ENCODE data around the gene BEND2. TPM values are rescaled to one million over a fixed set of nuclear protein-coding genes. Genes with fewer than 3 reads are reported as not detected.

Gene BEND2
- total RNA-seq, 2 experiments from 2014 or later: not detected

- ATAC-seq (no peak), DNase-seq (no peak)
- CTCF ChIA-PET: no interaction called here
- no peak overlapping the region for H3K4me3 Mint-ChIP-seq
- no peaks in the 10 kb centered on the region for H3K36me3 Mint-ChIP-seq
- no peaks in the 10 kb centered on the region for H3K4me1 Mint-ChIP-seq
- H3K27me3 Mint-ChIP-seq: no peaks in the 10 kb centered on the region
- H3K27ac Mint-ChIP-seq: no peak overlapping the region
- no peaks in the 10 kb centered on the region for H3K9me3 Mint-ChIP-seq (ENCODE audit: low read depth)
Observed at GRCh38 chrX:18172970-18173369, 47.7 kb downstream of the BEND2 start.

GRCh38 chrX:18170910-18171309 lies 49.8 kb downstream of the BEND2 start:
- H3K4me3 Mint-ChIP-seq: no peak overlapping the region
- CTCF ChIA-PET: no interaction called here
- ATAC-seq (no peak), DNase-seq (no peak)
- H3K27me3 Mint-ChIP-seq: no peaks in the 10 kb centered on the region
- no peaks in the 10 kb centered on the region for H3K4me1 Mint-ChIP-seq
- no peak overlapping the region for H3K27ac Mint-ChIP-seq
- no peaks in the 10 kb centered on the region for H3K9me3 Mint-ChIP-seq (ENCODE audit: low read depth)
- H3K36me3 Mint-ChIP-seq: no peaks in the 10 kb centered on the region

GRCh38 chrX:18166068-18166467 lies 54.6 kb downstream of the BEND2 start:
- no peaks in the 10 kb centered on the region for H3K36me3 Mint-ChIP-seq
- no peaks in the 10 kb centered on the region for H3K4me1 Mint-ChIP-seq
- DNase-seq: no peak
- CTCF ChIA-PET: no interaction called here
- H3K4me3 Mint-ChIP-seq: no peak overlapping the region
- no peaks in the 10 kb centered on the region for H3K9me3 Mint-ChIP-seq (ENCODE audit: low read depth)
- no peaks in the 10 kb centered on the region for H3K27me3 Mint-ChIP-seq
- ATAC-seq: no peak
- no peak overlapping the region for H3K27ac Mint-ChIP-seq

- no peak for ATAC-seq
- Mint-ChIP-seq H3K27ac (no peak overlapping the region), H3K36me3 (no peaks in the 10 kb centered on the region), H3K4me3 (no peak overlapping the region), H3K4me1 (no peaks in the 10 kb centered on the region), H3K9me3 (ENCODE audit: low read depth) (no peaks in the 10 kb centered on the region), H3K27me3 (no peaks in the 10 kb centered on the region)
- no peak for DNase-seq
- CTCF ChIA-PET: no interaction called here
Observed at GRCh38 chrX:18160369-18160768, 60.3 kb downstream of the BEND2 start.

GRCh38 chrX:18158963-18159362 lies 61.7 kb downstream of the BEND2 start:
- H3K36me3 Mint-ChIP-seq: no peaks in the 10 kb centered on the region
- ATAC-seq: no peak
- CTCF ChIA-PET: no interaction called here
- H3K9me3 Mint-ChIP-seq (ENCODE audit: low read depth): no peaks in the 10 kb centered on the region
- no peak overlapping the region for H3K27ac Mint-ChIP-seq
- no peak for DNase-seq
- no peak overlapping the region for H3K4me3 Mint-ChIP-seq
- no peaks in the 10 kb centered on the region for H3K27me3 Mint-ChIP-seq
- H3K4me1 Mint-ChIP-seq: no peaks in the 10 kb centered on the region

- no peaks in the 10 kb centered on the region for H3K27me3 Mint-ChIP-seq
- H3K4me1 Mint-ChIP-seq: no peaks in the 10 kb centered on the region
- CTCF ChIA-PET: no interaction called here
- no peak for DNase-seq
- no peak overlapping the region for H3K27ac Mint-ChIP-seq
- H3K36me3 Mint-ChIP-seq: no peaks in the 10 kb centered on the region
- ATAC-seq: no peak
- H3K9me3 Mint-ChIP-seq (ENCODE audit: low read depth): no peaks in the 10 kb centered on the region
- H3K4me3 Mint-ChIP-seq: no peak overlapping the region
Observed at GRCh38 chrX:18151649-18152048, 69.0 kb downstream of the BEND2 start.

GRCh38 chrX:18151157-18151556 lies 69.5 kb downstream of the BEND2 start:
- H3K27ac Mint-ChIP-seq: no peak overlapping the region
- no peaks in the 10 kb centered on the region for H3K27me3 Mint-ChIP-seq
- no peak for DNase-seq
- H3K4me1 Mint-ChIP-seq: no peaks in the 10 kb centered on the region
- H3K9me3 Mint-ChIP-seq (ENCODE audit: low read depth): no peaks in the 10 kb centered on the region
- ATAC-seq: no peak
- CTCF ChIA-PET: no interaction called here
- no peak overlapping the region for H3K4me3 Mint-ChIP-seq
- H3K36me3 Mint-ChIP-seq: no peaks in the 10 kb centered on the region

- Mint-ChIP-seq H3K4me1 (no peaks in the 10 kb centered on the region), H3K4me3 (no peak overlapping the region), H3K9me3 (ENCODE audit: low read depth) (no peaks in the 10 kb centered on the region), H3K27ac (no peak overlapping the region), H3K36me3 (no peaks in the 10 kb centered on the region), H3K27me3 (no peaks in the 10 kb centered on the region)
- CTCF ChIA-PET: no interaction called here
- DNase-seq: no peak
- no peak for ATAC-seq
Observed at GRCh38 chrX:18149454-18149853, 71.2 kb downstream of the BEND2 start.

- Mint-ChIP-seq H3K4me1 (no peaks in the 10 kb centered on the region), H3K27ac (no peak overlapping the region), H3K4me3 (no peak overlapping the region), H3K9me3 (ENCODE audit: low read depth) (no peaks in the 10 kb centered on the region), H3K36me3 (no peaks in the 10 kb centered on the region), H3K27me3 (no peaks in the 10 kb centered on the region)
- DNase-seq: no peak
- CTCF ChIA-PET: no interaction called here
- no peak for ATAC-seq
Observed at GRCh38 chrX:18146954-18147353, 73.7 kb downstream of the BEND2 start.

- no peaks in the 10 kb centered on the region for H3K27me3 Mint-ChIP-seq
- H3K4me1 Mint-ChIP-seq: no peaks in the 10 kb centered on the region
- no peaks in the 10 kb centered on the region for H3K36me3 Mint-ChIP-seq
- CTCF ChIA-PET: no interaction called here
- DNase-seq: no peak
- no peak overlapping the region for H3K27ac Mint-ChIP-seq
- H3K9me3 Mint-ChIP-seq (ENCODE audit: low read depth): no peaks in the 10 kb centered on the region
- no peak for ATAC-seq
- no peak overlapping the region for H3K4me3 Mint-ChIP-seq
Observed at GRCh38 chrX:18146009-18146408, 74.7 kb downstream of the BEND2 start.

- H3K27me3 Mint-ChIP-seq: no peaks in the 10 kb centered on the region
- H3K9me3 Mint-ChIP-seq (ENCODE audit: low read depth): no peaks in the 10 kb centered on the region
- H3K4me3 Mint-ChIP-seq: no peak overlapping the region
- CTCF ChIA-PET: no interaction called here
- DNase-seq: no peak
- no peak overlapping the region for H3K27ac Mint-ChIP-seq
- no peaks in the 10 kb centered on the region for H3K4me1 Mint-ChIP-seq
- no peak for ATAC-seq
- H3K36me3 Mint-ChIP-seq: no peaks in the 10 kb centered on the region
Observed at GRCh38 chrX:18136816-18137215, 83.9 kb downstream of the BEND2 start.

- no peaks in the 10 kb centered on the region for H3K36me3 Mint-ChIP-seq
- H3K4me3 Mint-ChIP-seq: no peak overlapping the region
- CTCF ChIA-PET: no interaction called here
- H3K27me3 Mint-ChIP-seq: no peaks in the 10 kb centered on the region
- H3K9me3 Mint-ChIP-seq (ENCODE audit: low read depth): no peaks in the 10 kb centered on the region
- DNase-seq (no peak), ATAC-seq (no peak)
- no peaks in the 10 kb centered on the region for H3K4me1 Mint-ChIP-seq
- no peak overlapping the region for H3K27ac Mint-ChIP-seq
Observed at GRCh38 chrX:18133605-18134004, 87.1 kb downstream of the BEND2 start.

- no peaks in the 10 kb centered on the region for H3K9me3 Mint-ChIP-seq (ENCODE audit: low read depth)
- H3K4me3 Mint-ChIP-seq: no peak overlapping the region
- H3K27ac Mint-ChIP-seq: no peak overlapping the region
- H3K27me3 Mint-ChIP-seq: no peaks in the 10 kb centered on the region
- no peaks in the 10 kb centered on the region for H3K4me1 Mint-ChIP-seq
- H3K36me3 Mint-ChIP-seq: no peaks in the 10 kb centered on the region
- CTCF ChIA-PET: no interaction called here
- ATAC-seq (no peak), DNase-seq (no peak)
Observed at GRCh38 chrX:18129690-18130089, 91.0 kb downstream of the BEND2 start.

GRCh38 chrX:18126971-18127370 lies 93.7 kb downstream of the BEND2 start:
- ATAC-seq (no peak), DNase-seq (no peak)
- Mint-ChIP-seq H3K4me3 (no peak overlapping the region), H3K27me3 (no peaks in the 10 kb centered on the region), H3K36me3 (no peaks in the 10 kb centered on the region), H3K4me1 (no peaks in the 10 kb centered on the region), H3K27ac (no peak overlapping the region), H3K9me3 (ENCODE audit: low read depth) (no peaks in the 10 kb centered on the region)
- CTCF ChIA-PET: no interaction called here

GRCh38 chrX:18119856-18120255 lies 100.8 kb downstream of the BEND2 start:
- H3K9me3 Mint-ChIP-seq (ENCODE audit: low read depth): no peaks in the 10 kb centered on the region
- H3K36me3 Mint-ChIP-seq: no peaks in the 10 kb centered on the region
- DNase-seq: no peak
- H3K4me1 Mint-ChIP-seq: no peaks in the 10 kb centered on the region
- H3K4me3 Mint-ChIP-seq: no peak overlapping the region
- no peaks in the 10 kb centered on the region for H3K27me3 Mint-ChIP-seq
- H3K27ac Mint-ChIP-seq: no peak overlapping the region
- CTCF ChIA-PET: no interaction called here
- no peak for ATAC-seq

Measured in activated CD8-positive, alpha-beta memory T cell treated with anti-CD3 and anti-CD28 coated beads, Interleukin-2, amount 10 ng/mL, durations not matched to agents 7 days and 5 days (primary cell).